Tibial artery (tissue), 4 donors: ENCODE results near the gene LRRC8E.

ENCODE experiments used
- DNase-seq, 2 donors: peaks; one replicate each; pipeline ENCODE4 v3.0.0-alpha.2; 2019
- H3K27ac ChIP-seq, 2 donors: fragments of 200-600 bp; sonication (generic) in 1 of 2; 1 replicate in 1 of 2; 2 replicates in 1 of 2; pipeline ENCODE4 v1.5.1; 2018 to 2019; ENCODE audit warnings: mild to moderate bottlenecking in 1 of 2
- H3K27me3 ChIP-seq, 2 donors: fragments of 200-600 bp; sonication (generic) in 1 of 2; one replicate each; pipeline versions ENCODE4 v1.5.1 to v1.6.0; 2016 to 2019
- H3K36me3 ChIP-seq, 3 donors: fragments of 200-600 bp; sonication (generic) in 2 of 3; one replicate each; pipeline ENCODE4 v1.5.1; 2016 to 2019; ENCODE audit warnings: mild to moderate bottlenecking in 2 of 3
- H3K4me1 ChIP-seq, 4 donors: fragments of 200-600 bp; sonication (generic) in 2 of 4; 1 replicate in 3 of 4; 2 replicates in 1 of 4; pipeline ENCODE4 v1.5.1; 2016 to 2019
- H3K4me3 ChIP-seq, 2 donors: fragments of 200-600 bp; sonication (generic) in 1 of 2; 1 replicate in 1 of 2; 2 replicates in 1 of 2; pipeline ENCODE4 v1.5.1; 2018 to 2019; ENCODE audit warnings: mild to moderate bottlenecking in 2 of 2
- H3K9me3 ChIP-seq, 3 donors: fragments of 200-600 bp; sonication (generic) in 1 of 3; one replicate each; pipeline ENCODE4 v1.5.1; 2016 to 2019
- intact Hi-C: fragments of 100-400 bp; cut with DNase I; formaldehyde crosslinking; loops from one replicate; pipeline ENCODE4 v1.15.0; 2023; ENCODE audit warnings: low total_unique reads
- TF ChIP-seq, protein P1 (sequence below), 2 experiments: fragments of 200-600 bp in 1 of 2; fragments of 450-650 bp in 1 of 2; IDR thresholded peaks; one replicate each; pipeline ENCODE4 v1.5.1; 2017 to 2019; ENCODE audit warnings: antibody characterized with exemption in 2 of 2, mild to moderate bottlenecking in 1 of 2, moderate library complexity in 1 of 2

The LRRC8E gene

DNA sequence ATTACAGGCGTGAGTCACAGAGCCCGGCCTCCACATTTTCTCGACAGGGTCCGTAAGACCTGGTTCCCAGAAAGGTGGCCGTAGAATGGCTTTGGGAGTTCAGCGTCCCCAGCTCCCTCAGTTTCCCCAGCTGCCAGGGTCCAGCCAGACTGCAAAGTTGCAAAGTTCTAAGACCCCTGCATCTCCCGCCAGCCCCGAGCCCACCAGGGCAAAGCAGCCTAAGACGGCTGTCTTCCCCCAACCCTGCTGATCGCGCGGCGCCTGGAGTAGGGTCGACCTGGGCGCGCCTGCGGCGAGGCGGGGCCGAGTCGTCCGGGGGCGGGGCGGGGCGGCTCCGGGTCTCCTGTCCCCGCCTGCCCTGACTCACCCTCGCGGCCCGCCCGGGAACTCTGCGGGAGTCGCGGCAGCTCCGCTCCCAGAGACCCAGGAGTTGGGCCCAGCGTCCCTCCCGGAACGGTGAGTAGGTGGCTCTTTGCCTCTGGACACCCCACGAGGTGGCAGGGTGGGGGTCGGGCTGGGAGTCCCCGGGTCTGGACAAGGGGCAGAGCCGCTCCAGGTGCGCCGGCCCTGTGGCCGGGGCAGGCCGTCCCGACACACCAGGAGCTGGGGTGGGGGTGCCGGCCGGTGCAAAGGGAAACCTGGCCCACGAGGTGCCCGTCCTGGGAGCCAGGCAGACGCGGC, at the start of gene LRRC8E:
TSS of gene LRRC8E (plus strand) at position 366 of the 681 bp plus-strand sequence. CDS start 7,094 bp downstream, outside the sequence.
- no peaks in the 10 kb centered on the region for H3K9me3 ChIP-seq
- no peak within 1 kb of the TSS for H3K4me3 ChIP-seq
- intact Hi-C loops = no loop called here
- no peak within 1 kb of the TSS for H3K27ac ChIP-seq
- H3K4me1 ChIP-seq = peaks cover 0 to 10% (median 2%) of the 10 kb centered on the region in 4 donors
- TF ChIP-seq, protein P1, sequence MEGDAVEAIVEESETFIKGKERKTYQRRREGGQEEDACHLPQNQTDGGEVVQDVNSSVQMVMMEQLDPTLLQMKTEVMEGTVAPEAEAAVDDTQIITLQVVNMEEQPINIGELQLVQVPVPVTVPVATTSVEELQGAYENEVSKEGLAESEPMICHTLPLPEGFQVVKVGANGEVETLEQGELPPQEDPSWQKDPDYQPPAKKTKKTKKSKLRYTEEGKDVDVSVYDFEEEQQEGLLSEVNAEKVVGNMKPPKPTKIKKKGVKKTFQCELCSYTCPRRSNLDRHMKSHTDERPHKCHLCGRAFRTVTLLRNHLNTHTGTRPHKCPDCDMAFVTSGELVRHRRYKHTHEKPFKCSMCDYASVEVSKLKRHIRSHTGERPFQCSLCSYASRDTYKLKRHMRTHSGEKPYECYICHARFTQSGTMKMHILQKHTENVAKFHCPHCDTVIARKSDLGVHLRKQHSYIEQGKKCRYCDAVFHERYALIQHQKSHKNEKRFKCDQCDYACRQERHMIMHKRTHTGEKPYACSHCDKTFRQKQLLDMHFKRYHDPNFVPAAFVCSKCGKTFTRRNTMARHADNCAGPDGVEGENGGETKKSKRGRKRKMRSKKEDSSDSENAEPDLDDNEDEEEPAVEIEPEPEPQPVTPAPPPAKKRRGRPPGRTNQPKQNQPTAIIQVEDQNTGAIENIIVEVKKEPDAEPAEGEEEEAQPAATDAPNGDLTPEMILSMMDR (IDR thresholded peaks at IDR 0.05) = no peak
- H3K36me3 ChIP-seq = no peaks in the 10 kb centered on the region
- DNase-seq = no peak
- H3K27me3 ChIP-seq = peaks cover 0 to 43% of the 10 kb centered on the region in 2 donors

DNA sequence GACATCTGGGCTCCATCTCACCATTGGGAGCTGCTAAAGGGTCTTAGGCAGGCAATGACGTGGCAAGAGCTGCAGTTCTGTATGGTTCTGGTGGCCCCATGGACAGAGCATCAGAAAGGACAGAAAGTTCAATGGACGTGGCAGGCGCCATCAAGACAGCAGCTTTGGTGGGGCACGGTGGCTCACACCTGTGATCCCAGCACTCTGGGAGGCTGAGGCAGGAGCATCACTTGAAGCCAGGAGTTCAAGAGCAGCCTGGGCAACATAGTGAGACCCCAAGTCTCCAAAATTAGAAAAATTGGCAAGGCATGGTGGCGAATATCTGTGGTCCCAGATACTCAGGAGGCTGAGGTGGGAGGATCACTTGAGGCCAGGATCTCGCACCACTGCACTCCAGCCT, 48.8 kb upstream of the LRRC8E start:
- intact Hi-C loops = no loop called here
- Histone ChIP-seq H3K36me3 (no peaks in the 10 kb centered on the region), H3K4me3 (no peak overlapping the region), H3K4me1 (no peaks in the 10 kb centered on the region), H3K27ac (no peak overlapping the region), H3K9me3 (no peaks in the 10 kb centered on the region), H3K27me3 (no peaks in the 10 kb centered on the region)
- DNase-seq = no peak
- TF ChIP-seq, protein P1 (IDR thresholded peaks at IDR 0.05) = no peak

DNA sequence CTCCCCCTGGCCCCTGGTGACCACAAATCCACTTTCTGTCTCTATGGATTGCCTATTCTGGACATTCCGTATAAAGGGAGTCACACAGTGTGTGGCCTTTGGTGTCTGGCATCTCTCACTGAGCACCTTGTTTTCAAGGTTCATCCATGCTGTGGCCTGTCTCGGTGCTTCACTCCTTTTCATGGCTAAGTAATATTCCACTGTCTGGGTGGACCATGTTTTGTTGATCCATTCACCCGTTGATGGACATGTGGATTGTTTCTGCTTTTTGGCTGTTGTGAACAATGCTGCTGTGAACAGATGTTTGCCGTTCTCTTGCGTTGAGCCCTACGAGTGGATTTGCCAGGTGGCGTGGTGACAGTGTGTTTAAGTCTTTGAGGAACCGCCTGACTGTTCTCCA, 47.7 kb upstream of the LRRC8E start:
- H3K36me3 ChIP-seq = no peaks in the 10 kb centered on the region
- TF ChIP-seq, protein P1 (IDR thresholded peaks at IDR 0.05) = no peak
- H3K4me3 ChIP-seq = no peak overlapping the region
- H3K27ac ChIP-seq = no peak overlapping the region
- H3K27me3 ChIP-seq = no peaks in the 10 kb centered on the region
- no peak for DNase-seq
- intact Hi-C loops = no loop called here
- H3K9me3 ChIP-seq = no peaks in the 10 kb centered on the region
- H3K4me1 ChIP-seq = no peaks in the 10 kb centered on the region

DNA sequence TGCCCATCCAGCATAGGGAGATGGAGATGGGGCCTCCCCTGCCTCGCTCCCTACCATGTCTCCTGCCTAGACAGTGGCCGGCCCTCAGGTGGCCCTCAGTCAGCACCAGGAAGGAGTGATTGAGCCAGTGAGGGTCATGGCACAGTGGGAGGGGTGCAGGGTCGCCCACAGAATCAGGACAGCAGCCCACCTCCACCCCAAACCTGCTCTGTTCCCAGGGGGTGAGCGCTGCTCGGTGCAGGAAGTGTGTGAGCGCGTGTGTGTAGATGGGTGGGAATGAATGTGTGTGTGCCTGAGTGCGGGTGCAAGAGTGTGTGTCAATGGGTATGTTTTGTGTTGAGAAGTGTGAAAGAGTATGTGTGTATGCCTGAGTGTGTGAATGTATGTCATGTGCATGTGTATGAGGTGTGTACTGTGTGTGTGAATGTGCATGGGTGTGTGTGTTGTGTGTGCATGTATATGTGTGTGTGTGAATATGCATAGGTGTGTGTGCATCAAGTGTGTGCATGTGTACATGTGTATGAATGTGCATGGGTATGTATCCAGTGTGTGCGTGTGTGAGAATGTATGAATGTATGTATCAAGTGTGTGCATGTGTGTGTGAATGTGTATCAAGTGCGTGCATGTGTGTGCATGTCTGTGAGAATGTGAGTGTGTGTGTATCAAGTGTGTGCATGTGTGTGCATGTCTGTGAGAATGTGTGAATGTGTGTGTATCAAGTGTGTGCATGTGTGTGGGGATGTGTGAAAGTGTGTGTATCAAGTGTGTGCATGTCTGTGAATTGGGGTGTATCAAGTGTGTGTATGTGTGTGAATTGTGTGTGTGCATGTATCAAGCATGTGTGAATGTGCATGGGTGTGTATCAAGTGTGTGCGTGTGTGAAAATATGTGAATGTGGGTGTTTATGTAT, 46.3 kb upstream of the LRRC8E start:
- no peak for DNase-seq
- no peaks in the 10 kb centered on the region for H3K27me3 ChIP-seq
- no peak overlapping the region for H3K27ac ChIP-seq
- H3K9me3 ChIP-seq = no peaks in the 10 kb centered on the region
- TF ChIP-seq, protein P1 (IDR thresholded peaks at IDR 0.05) = no peak
- no peaks in the 10 kb centered on the region for H3K36me3 ChIP-seq
- H3K4me3 ChIP-seq = no peak overlapping the region
- H3K4me1 ChIP-seq = no peaks in the 10 kb centered on the region
- intact Hi-C loops = no loop called here

DNA sequence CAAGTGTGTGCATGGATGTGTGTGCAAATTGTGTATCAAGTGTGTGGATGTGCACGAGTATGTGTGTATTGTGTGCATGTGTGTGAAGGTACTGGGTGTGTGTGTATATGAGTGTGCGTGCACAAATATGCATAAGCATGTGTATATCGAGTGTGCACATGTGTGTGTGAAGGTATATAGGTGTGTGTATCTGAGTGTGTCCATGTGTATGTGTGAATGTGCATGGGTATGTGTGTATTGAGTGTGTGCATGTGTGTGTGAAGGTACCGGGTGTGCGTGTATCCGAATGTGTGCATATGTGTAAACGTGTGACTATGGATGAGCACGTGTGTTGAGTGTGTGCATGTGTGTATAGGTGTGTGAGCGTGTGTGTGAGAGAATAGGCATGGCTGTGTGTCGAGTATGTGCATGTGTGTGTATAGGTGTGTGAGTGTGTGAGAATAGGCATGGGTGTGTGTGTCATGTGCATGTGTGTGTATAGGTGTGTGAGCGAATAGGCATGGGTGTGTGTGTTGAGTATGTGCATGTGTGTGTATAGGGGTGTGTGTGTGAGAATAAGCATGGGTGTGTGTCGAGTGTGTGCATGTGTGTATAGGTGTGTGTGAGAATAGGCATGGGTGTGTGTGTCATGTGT, 45.5 kb upstream of the LRRC8E start:
- peaks cover 0 to 5% (median 0%) of the 10 kb centered on the region in 3 donors for H3K36me3 ChIP-seq

More for the DNA sequence above, 45.5 kb upstream of the LRRC8E start:
- H3K27me3 ChIP-seq = no peaks in the 10 kb centered on the region
- DNase-seq = no peak
- H3K4me3 ChIP-seq = no peak overlapping the region
- H3K9me3 ChIP-seq = no peaks in the 10 kb centered on the region
- no peak overlapping the region for H3K27ac ChIP-seq
- intact Hi-C loops = no loop called here
- no peaks in the 10 kb centered on the region for H3K4me1 ChIP-seq
- TF ChIP-seq, protein P1 (IDR thresholded peaks at IDR 0.05) = no peak
